DND-41 (cell line): ENCODE measurements around the gene CDH20.
A peak's percentile ranks its signal among the peaks of the same experiment; 100 is the strongest.

ENCODE experiments used
- ATAC-seq: fragments of 200-7000 bp; cut with Tn5 transposase; 3 replicates; pipeline ENCODE4 v1.9.1; 2021; ENCODE audit warnings: low read depth; ENCODE audit not compliant: insufficient read depth
- DNase-seq: peaks from one replicate; pipeline ENCODE4 v3.0.0-alpha.2; 2020
- H2AFZ ChIP-seq: 2 replicates; pipeline ENCODE4 v1.6.0; 2012; ENCODE audit warnings: low read depth, low read length
- H3K27ac ChIP-seq: 2 replicates; pipeline ENCODE4 v1.5.1; 2012; ENCODE audit warnings: low read length, inconsistent platforms
- H3K27me3 ChIP-seq: fragments of 200-600 bp; sonication (generic); 2 replicates; pipeline ENCODE4 v1.6.0; 2012; ENCODE audit warnings: low read length, mild to moderate bottlenecking, inconsistent platforms; ENCODE audit not compliant: insufficient read depth, poor library complexity
- H3K36me3 ChIP-seq: 2 replicates; pipeline ENCODE4 v1.5.1; 2012; ENCODE audit warnings: low read length, inconsistent platforms; ENCODE audit not compliant: insufficient read depth
- H3K4me1 ChIP-seq: 2 replicates; pipeline ENCODE4 v1.5.1; 2012; ENCODE audit warnings: mild to moderate bottlenecking, low read length; ENCODE audit not compliant: insufficient read depth
- H3K4me2 ChIP-seq: 2 replicates; pipeline ENCODE4 v1.6.0; 2012; ENCODE audit warnings: mild to moderate bottlenecking, moderate library complexity, low read length, inconsistent platforms; ENCODE audit not compliant: insufficient read depth
- H3K4me3 ChIP-seq, 2 experiments: fragments of 200-600 bp in 1 of 2; shearing (Covaris generic) in 1 of 2; 2 replicates each; pipeline ENCODE4 v1.5.1; 2012 to 2016; ENCODE audit warnings: inconsistent platforms in 2 of 2, low read length in 2 of 2, mild to moderate bottlenecking in 2 of 2, low read depth in 1 of 2, moderate library complexity in 1 of 2
- H3K79me2 ChIP-seq: 2 replicates; pipeline ENCODE4 v1.6.0; 2012; ENCODE audit warnings: low read length, inconsistent platforms; ENCODE audit not compliant: insufficient read depth
- H3K9ac ChIP-seq: 2 replicates; pipeline ENCODE4 v1.6.0; 2012; ENCODE audit warnings: low read depth, mild to moderate bottlenecking, inconsistent platforms, low read length, moderate library complexity
- H3K9me3 ChIP-seq: 2 replicates; pipeline ENCODE4 v1.5.1; 2012; ENCODE audit warnings: low read length, moderate library complexity, mild to moderate bottlenecking, inconsistent platforms; ENCODE audit not compliant: insufficient read depth, severe bottlenecking
- H4K20me1 ChIP-seq: 2 replicates; pipeline ENCODE4 v1.6.0; 2012; ENCODE audit warnings: low read length; ENCODE audit not compliant: insufficient read depth
- EZH2 ChIP-seq: IDR thresholded peaks from 3 replicates; pipeline ENCODE4 v1.6.1; 2012; ENCODE audit warnings: borderline replicate concordance, low read depth, mild to moderate bottlenecking, moderate library complexity, low read length, inconsistent platforms; ENCODE audit not compliant: severe bottlenecking
- TF ChIP-seq, protein P1 (sequence below): IDR thresholded peaks from 2 replicates; pipeline ENCODE4 v1.5.1; 2012; ENCODE audit warnings: borderline replicate concordance, low read length, moderate library complexity, mild to moderate bottlenecking; ENCODE audit not compliant: poor library complexity, severe bottlenecking; ENCODE audit errors: extremely low read depth

CDH20 gene

DNA sequence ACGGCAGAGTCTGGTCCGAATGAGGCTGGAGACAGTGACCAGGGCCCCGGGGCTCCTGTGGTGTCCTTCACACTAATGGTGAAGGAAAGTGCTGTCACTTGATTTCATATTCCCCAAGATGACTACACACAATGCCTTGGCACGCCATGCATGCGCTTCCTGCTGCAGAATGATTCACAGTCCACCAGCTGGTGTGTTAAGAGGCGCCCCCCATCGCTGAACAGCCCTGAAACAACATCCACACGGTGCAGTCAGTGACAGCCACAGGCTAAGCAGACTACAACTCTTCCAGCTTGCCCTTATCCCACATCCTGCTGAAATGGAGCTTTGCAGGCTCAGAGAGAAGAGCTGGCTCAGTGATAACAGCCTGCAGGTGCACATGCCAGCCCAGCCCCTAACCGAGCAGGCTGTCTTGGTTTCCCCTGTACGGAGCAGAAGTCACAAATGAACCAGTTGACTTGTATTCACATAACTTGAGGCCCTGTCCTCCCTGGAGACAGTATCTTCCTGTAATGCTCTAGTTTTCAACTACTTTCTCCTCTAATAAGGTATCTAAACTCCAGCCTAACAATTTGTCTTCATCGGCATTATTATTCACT is 24.3 kb upstream of the CDH20 start:
- no peak for TF ChIP-seq EZH2
- TF ChIP-seq, protein P1, sequence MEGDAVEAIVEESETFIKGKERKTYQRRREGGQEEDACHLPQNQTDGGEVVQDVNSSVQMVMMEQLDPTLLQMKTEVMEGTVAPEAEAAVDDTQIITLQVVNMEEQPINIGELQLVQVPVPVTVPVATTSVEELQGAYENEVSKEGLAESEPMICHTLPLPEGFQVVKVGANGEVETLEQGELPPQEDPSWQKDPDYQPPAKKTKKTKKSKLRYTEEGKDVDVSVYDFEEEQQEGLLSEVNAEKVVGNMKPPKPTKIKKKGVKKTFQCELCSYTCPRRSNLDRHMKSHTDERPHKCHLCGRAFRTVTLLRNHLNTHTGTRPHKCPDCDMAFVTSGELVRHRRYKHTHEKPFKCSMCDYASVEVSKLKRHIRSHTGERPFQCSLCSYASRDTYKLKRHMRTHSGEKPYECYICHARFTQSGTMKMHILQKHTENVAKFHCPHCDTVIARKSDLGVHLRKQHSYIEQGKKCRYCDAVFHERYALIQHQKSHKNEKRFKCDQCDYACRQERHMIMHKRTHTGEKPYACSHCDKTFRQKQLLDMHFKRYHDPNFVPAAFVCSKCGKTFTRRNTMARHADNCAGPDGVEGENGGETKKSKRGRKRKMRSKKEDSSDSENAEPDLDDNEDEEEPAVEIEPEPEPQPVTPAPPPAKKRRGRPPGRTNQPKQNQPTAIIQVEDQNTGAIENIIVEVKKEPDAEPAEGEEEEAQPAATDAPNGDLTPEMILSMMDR: peak; percentile 60
- Histone ChIP-seq H3K79me2 (no peaks in the 10 kb centered on the region), H3K9me3 (no peaks in the 10 kb centered on the region), H3K36me3 (no peaks in the 10 kb centered on the region), H3K9ac (peak overlapping the region; percentile 41; the same call in 1 of the 2 replicates), H4K20me1 (no peaks in the 10 kb centered on the region), H3K4me2 (peak overlapping the region; percentile 34), H3K4me3 (0 out of 4 replicates have a peak overlapping the region, but pooled peaks of 1 of the 2 experiments have one; percentile 25), H3K27ac (peak overlapping the region; percentile 88), H2AFZ (peak overlapping the region; percentile 55), H3K27me3 (no peaks in the 10 kb centered on the region), H3K4me1 (peaks cover 27% of the 10 kb centered on the region)
- DNase-seq: peak; percentile 91
- ATAC-seq: peak; percentile 99

DNA sequence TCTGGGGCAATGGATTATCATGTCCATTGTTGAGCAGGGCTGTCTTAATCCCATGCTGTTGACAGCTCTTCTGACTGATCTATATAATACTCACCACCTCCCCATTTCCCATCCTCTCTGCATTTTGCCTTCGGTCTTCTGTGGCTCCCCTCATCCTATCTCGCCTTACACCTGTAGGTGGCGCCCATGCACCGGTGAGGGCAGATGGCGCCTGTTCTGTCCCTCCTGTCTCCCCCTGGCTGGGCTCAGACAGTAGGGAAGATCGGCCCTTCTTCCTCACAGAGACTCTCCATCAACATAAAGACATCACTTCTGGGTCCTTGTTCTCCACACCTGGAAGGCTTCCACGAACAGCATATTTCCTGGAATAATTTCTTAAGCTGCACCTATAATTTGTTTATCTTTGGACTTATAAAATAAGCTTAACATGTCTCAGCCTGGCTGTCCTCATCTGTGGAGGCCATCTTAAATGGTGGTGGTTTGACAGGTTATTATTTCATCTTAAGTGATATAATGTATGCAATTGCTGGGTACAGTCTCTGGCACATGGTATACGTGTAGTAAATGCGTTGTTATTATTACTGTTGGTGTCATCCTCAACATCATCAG is 10.9 kb upstream of the CDH20 start:
- peak; percentile 66 for DNase-seq
- H3K9me3 ChIP-seq: no peaks in the 10 kb centered on the region
- H2AFZ ChIP-seq: no peak overlapping the region
- H3K4me3 ChIP-seq: no peak overlapping the region
- no peaks in the 10 kb centered on the region for H3K36me3 ChIP-seq
- H3K4me1 ChIP-seq: no peaks in the 10 kb centered on the region
- no peaks in the 10 kb centered on the region for H3K27me3 ChIP-seq
- no peak overlapping the region for H3K4me2 ChIP-seq
- H3K9ac ChIP-seq: no peak overlapping the region
- no peak overlapping the region for H3K27ac ChIP-seq
- no peaks in the 10 kb centered on the region for H3K79me2 ChIP-seq
- TF ChIP-seq, protein P1: peak; percentile 88
- no peak for TF ChIP-seq EZH2
- no peaks in the 10 kb centered on the region for H4K20me1 ChIP-seq
- peak; percentile 97 for ATAC-seq

- ATAC-seq (no peak), DNase-seq (no peak)
- Histone ChIP-seq H3K9ac (no peak overlapping the region), H3K27ac (no peak overlapping the region), H3K4me1 (no peaks in the 10 kb centered on the region), H4K20me1 (no peaks in the 10 kb centered on the region), H3K36me3 (no peaks in the 10 kb centered on the region), H2AFZ (no peak overlapping the region), H3K9me3 (no peaks in the 10 kb centered on the region), H3K4me2 (no peak overlapping the region), H3K4me3 (no peak overlapping the region), H3K27me3 (no peaks in the 10 kb centered on the region), H3K79me2 (no peaks in the 10 kb centered on the region)
- TF ChIP-seq, protein P1: no peak
- no peak for TF ChIP-seq EZH2
These were observed 9.3 kb upstream of the CDH20 start for GRCh38 chr18:61323951-61324350.
